K562 (cell line): Measurements from ENCODE around the gene HKDC1. TPM values are rescaled to one million over a fixed set of nuclear protein-coding genes. Genes with fewer than 3 reads are reported as not detected.
A peak's percentile ranks its signal among the peaks of the same experiment; 100 is the strongest.

Source experiments
- GABPA ChIP-seq: fragments of 200-800 bp; sonication (Bioruptor generic); conservative IDR thresholded peaks from 2 replicates; pipeline ENCODE4 v1.6.1; 2016; ENCODE audit warnings: low read depth, missing genetic modification characterization, missing compliant biosample characterization
- KAT2B ChIP-seq: IDR thresholded peaks from one replicate; pipeline ENCODE4 v1.6.1; 2012; ENCODE audit warnings: low read depth, mild to moderate bottlenecking, control low read depth, inconsistent platforms, low read length, moderate library complexity
- LEF1 ChIP-seq: fragments of 450-650 bp; IDR thresholded peaks from 2 replicates; pipeline ENCODE4 v1.6.1; 2016; ENCODE audit warnings: mild to moderate bottlenecking
- MXI1 ChIP-seq: IDR thresholded peaks from 2 replicates; pipeline ENCODE4 v1.6.1; 2011; ENCODE audit warnings: low read depth, mild to moderate bottlenecking, improper control_type of control experiment, low read length
- SMAD4 ChIP-seq: fragments of 250-450 bp; sonication (Bioruptor Pico); conservative IDR thresholded peaks from 2 replicates; pipeline ENCODE4 v1.8.0; 2021; ENCODE audit warnings: inconsistent platforms, mild to moderate bottlenecking, moderate library complexity
- ZBTB11 ChIP-seq, 3 experiments: fragments of 200-800 bp in 1 of 3; fragments of 250-450 bp in 1 of 3; fragments of 450-650 bp in 1 of 3; sonication (Bioruptor Pico) in 1 of 3; sonication (Bioruptor generic) in 1 of 3; formaldehyde crosslinking in 1 of 3; IDR thresholded peaks; 2 replicates each; pipeline versions ENCODE4 v1.6.1 to v1.8.0; 2016 to 2022; ENCODE audit warnings: mild to moderate bottlenecking in 2 of 3, missing genetic modification characterization in 2 of 3, missing compliant biosample characterization in 1 of 3, moderate library complexity in 1 of 3
- ZBTB5 ChIP-seq: fragments of 450-650 bp; IDR thresholded peaks from 2 replicates; pipeline ENCODE4 v1.6.1; 2017; ENCODE audit warnings: antibody characterized with exemption
- ZC3H8 ChIP-seq: fragments of 450-650 bp; IDR thresholded peaks from 2 replicates; pipeline ENCODE4 v1.6.1; 2017
- ZNF24 ChIP-seq: fragments of 450-650 bp; IDR thresholded peaks from 2 replicates; pipeline ENCODE4 v1.6.1; 2016
- ZNF583 ChIP-seq: fragments of 250-450 bp; sonication (Bioruptor Pico); IDR thresholded peaks from 2 replicates; pipeline ENCODE4 v1.4.0; 2020
- ZNF699 ChIP-seq: fragments of 250-450 bp; sonication (Bioruptor Pico); IDR thresholded peaks from 2 replicates; pipeline ENCODE4 v1.8.0; 2021; ENCODE audit warnings: mild to moderate bottlenecking, moderate library complexity; ENCODE audit not compliant: insufficient replicate concordance
- polyA plus RNA-seq, 8 experiments: library from polyadenylated mRNA; depleted of rRNA in 4 of 8; stranded (reverse) in 5 of 8; unstranded in 3 of 8; fragments of >200 nt; fragmentation: Nextera tagmentation in 2 of 8; fragmentation: Illumina TruSeq in 1 of 8; extraction: Ambion mirVana in 2 of 8; extraction: Trizol in 1 of 8; gene quantifications; 2 replicates each; pipeline versions ENCODE4 v1.2.1 to v1.2.3, GENCODE V29; 2011 to 2014; ENCODE audit warnings: inconsistent platforms in 1 of 8, missing spikeins in 1 of 8
- total RNA-seq, 7 experiments: library from RNA; depleted of rRNA in 6 of 7; stranded (reverse); fragments of >200 nt in 6 of 7; fragmentation: Illumina TruSeq in 2 of 7; extraction: Trizol in 2 of 7; gene quantifications; 2 replicates each; pipeline versions ENCODE4 v1.2.1 to v1.2.3, GENCODE V29; 2011 to 2021; ENCODE audit warnings: low replicate concordance in 1 of 7
- TF ChIP-seq, protein P1 (sequence below): fragments of 450-650 bp; IDR thresholded peaks from 2 replicates; pipeline ENCODE4 v1.6.1; 2018; ENCODE audit warnings: mild to moderate bottlenecking, low read depth; ENCODE audit not compliant: partially characterized antibody
- TF ChIP-seq, protein P2 (sequence below): sonication (generic); formaldehyde crosslinking; IDR thresholded peaks from 2 replicates; pipeline ENCODE4 v1.9.0; 2022; ENCODE audit warnings: mild to moderate bottlenecking, missing genetic modification reagents
- TF ChIP-seq, protein P3 (sequence below): sonication (generic); formaldehyde crosslinking; IDR thresholded peaks from 2 replicates; pipeline ENCODE4 v1.8.1; 2023; ENCODE audit warnings: mild to moderate bottlenecking, missing genetic modification reagents

The HKDC1 gene
- total and polyA plus RNA-seq, 9 of the 15 experiments (the other 6 are each of a cell fraction or from before 2014, with no cell fraction given), result 0.04 to 0.22 (median 0.11) TPM; not detected in 5

- TF ChIP-seq ZBTB11 (CRISPR knock-in tag; IDR thresholded peaks at IDR 0.05), result no peak
- TF ChIP-seq LEF1, result peak; percentile 59; the same call in 1 of the 2 replicates
- TF ChIP-seq ZNF699 (CRISPR knock-in tag), result no peak
- TF ChIP-seq ZNF583 (CRISPR knock-in tag), result 0 out of 2 replicates have a peak, but pooled peaks have one; percentile 33
- TF ChIP-seq ZBTB5, result no peak
- TF ChIP-seq, protein P1, sequence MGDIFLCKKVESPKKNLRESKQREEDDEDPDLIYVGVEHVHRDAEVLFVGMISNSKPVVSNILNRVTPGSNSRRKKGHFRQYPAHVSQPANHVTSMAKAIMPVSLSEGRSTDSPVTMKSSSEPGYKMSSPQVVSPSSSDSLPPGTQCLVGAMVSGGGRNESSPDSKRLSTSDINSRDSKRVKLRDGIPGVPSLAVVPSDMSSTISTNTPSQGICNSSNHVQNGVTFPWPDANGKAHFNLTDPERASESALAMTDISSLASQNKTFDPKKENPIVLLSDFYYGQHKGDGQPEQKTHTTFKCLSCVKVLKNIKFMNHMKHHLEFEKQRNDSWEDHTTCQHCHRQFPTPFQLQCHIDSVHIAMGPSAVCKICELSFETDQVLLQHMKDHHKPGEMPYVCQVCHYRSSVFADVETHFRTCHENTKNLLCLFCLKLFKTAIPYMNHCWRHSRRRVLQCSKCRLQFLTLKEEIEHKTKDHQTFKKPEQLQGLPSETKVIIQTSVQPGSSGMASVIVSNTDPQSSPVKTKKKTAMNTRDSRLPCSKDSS, result no peak
- TF ChIP-seq, protein P2, sequence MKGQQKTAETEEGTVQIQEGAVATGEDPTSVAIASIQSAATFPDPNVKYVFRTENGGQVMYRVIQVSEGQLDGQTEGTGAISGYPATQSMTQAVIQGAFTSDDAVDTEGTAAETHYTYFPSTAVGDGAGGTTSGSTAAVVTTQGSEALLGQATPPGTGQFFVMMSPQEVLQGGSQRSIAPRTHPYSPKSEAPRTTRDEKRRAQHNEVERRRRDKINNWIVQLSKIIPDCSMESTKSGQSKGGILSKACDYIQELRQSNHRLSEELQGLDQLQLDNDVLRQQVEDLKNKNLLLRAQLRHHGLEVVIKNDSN (CRISPR knock-in tag), result no peak
- no peak for TF ChIP-seq MXI1
- TF ChIP-seq, protein P3, sequence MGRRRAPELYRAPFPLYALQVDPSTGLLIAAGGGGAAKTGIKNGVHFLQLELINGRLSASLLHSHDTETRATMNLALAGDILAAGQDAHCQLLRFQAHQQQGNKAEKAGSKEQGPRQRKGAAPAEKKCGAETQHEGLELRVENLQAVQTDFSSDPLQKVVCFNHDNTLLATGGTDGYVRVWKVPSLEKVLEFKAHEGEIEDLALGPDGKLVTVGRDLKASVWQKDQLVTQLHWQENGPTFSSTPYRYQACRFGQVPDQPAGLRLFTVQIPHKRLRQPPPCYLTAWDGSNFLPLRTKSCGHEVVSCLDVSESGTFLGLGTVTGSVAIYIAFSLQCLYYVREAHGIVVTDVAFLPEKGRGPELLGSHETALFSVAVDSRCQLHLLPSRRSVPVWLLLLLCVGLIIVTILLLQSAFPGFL (CRISPR knock-in tag), result no peak
- peak; percentile 63 for TF ChIP-seq SMAD4 (CRISPR knock-in tag)
- no peak for TF ChIP-seq KAT2B
- TF ChIP-seq ZC3H8, result no peak
- no peak for TF ChIP-seq ZNF24
- peak; percentile 51 for TF ChIP-seq GABPA (tag)
Measured at GRCh38 chr10:69215405-69216171, 4.5 kb upstream of the HKDC1 start (continued).
